Dedifferentiated amniotic fluid mesenchymal stem cell (primary cell): ENCODE measurements around the gene SNX10.

ENCODE experiments used
- DNase-seq: peaks from one replicate; pipeline ENCODE4 v3.0.0-alpha.2; 2016; ENCODE audit errors: extremely low spot score

Gene SNX10

DNA sequence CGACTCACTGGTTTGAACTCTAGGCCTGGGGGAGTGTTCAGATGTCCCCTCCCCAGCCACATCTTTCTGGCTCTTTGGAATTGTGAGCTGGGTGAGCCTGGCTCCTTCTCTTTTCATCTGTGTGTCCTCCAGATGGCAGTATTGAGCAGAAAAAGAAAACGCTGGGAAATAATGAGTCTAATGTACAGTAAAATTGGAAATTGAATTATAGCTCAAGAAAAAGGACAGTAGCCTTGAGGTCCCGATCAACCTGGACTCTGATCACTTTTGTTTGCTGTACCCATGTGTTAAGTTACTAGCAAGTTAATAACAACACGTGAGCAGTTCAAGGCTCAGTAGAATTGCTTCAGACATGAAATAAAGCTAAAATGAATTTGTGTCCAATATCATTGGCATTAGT lies 77.9 kb downstream of the SNX10 start:
- peak; percentile 55 for DNase-seq

DNA sequence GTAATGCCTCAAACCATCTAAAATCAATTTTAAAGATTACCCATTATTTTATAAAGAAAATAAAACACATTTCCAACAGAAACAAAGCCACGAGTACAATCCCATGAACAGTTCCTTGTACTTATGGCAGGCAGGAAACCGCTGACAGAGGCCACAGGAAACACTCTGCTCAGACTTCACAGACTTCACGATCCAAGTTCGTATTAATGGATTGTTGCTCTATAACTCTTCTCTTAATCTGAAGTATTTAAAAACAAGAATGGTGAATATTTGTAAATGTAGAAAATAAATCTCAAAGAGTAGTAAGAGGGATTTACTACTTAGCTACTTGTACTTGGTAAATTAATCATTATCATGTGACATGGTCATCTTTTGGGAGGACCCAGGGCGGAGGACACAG lies 78.3 kb downstream of the SNX10 start:
- no peak for DNase-seq

DNA sequence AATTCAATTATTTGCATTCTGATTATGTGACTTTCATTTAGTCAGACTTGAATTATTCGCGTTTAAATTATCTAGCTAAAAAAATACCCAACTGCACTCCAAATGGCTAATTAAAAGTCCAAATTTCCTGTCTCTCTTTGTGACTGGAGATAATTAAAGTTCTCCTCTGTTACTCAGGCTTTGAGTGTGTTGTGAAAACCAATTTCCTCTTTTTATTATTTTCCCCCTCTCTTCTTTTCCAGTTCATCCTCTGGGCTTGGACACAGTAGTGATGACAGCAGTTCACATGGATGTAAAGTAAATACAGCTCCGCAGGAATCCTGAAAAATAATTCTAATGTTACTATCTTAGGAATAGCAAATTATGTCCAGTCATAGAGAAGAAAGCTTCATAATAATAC lies 80.6 kb downstream of the SNX10 start:
- no peak for DNase-seq

GRCh38 chr7:26372704-26373103 lies 81.0 kb downstream of the SNX10 start:
- no peak for DNase-seq

GRCh38 chr7:26374647-26375373 lies 83.1 kb downstream of the SNX10 start:
- no peak for DNase-seq

- DNase-seq = no peak
Observed at GRCh38 chr7:26375726-26376174, 84.1 kb downstream of the SNX10 start.

GRCh38 chr7:26376175-26376917 lies 84.7 kb downstream of the SNX10 start:
- no peak for DNase-seq

GRCh38 chr7:26378016-26378415 lies 86.4 kb downstream of the SNX10 start:
- no peak for DNase-seq

- DNase-seq = no peak
Observed at GRCh38 chr7:26379711-26380110, 88.0 kb downstream of the SNX10 start.

DNA sequence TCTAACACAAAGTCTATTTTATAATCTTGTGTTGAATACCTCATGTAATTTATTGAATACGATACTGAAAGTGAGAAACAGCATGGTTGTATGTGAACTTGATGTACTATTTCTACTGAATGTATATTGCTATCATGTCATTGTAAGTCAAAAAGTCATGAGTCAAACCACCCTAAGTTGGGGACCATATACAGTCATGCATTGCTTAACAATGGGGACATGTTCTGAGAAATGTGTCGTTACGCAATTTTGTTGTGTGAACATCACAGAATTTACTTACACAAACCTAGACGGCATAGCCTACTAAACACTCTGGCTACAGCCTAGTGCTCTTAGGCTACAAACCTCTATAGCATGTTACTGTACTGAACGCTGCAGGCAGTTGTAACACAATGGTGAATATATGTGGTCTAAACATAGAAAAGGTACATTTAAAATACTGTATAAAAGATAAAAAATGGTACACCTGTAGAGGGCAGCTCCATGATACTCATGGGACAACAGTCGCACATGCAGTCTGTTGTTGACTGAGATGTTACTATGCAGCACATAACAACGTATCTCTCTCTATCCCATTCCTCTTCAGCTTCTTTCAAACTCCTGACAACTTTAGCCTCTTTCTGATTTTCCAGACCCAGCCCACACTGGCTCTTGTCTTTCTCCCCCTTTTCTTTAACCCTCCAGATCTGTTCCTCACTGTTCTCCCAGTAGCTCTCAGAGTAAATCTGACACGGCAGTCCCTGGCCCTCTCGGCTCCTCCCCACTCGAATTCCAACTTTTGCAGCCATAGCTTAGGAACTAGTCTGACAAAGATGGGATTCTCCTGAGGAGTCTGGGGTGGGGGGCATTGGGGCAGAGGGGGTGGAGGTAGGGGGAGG lies 90.1 kb downstream of the SNX10 start:
- DNase-seq = no peak

DNA sequence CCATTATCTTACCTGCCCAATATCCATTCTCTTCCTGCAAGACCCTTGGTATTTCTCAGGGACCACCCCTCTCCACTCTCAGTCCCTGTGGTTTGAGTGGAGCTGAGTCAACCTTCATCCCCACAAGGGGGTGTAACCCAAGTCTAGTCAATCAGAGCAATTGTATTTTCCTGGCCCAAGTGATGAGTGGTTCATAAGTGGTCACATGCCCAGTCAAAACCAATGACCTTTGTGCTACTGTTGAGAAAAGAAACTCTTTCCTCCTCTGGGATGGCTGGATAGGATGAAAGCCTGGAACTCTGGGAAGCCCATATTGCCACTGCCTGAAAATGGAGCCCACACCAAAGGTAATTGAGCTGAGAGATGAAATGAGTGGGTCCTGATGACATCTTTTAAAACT lies 93.6 kb downstream of the SNX10 start:
- DNase-seq = no peak

DNA sequence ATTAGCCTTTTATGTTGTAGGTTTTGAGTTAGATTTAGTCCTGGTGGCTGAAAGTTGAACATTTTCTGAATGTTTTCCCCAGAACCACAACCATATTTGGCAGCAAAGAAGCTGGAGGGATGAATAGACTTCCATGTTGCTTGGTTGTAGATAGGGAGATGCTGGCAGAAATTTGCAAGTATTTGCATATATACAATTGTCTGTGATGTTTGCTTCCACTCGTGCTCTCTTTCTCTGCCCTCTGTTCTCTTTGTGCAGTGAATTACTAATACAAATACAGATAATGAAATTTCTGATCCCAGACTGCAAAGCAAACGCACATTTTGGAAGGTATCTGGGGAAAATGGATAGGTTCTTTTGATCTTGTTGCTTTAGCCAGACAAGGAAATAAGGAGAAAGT lies 96.1 kb downstream of the SNX10 start:
- DNase-seq = no peak

DNA sequence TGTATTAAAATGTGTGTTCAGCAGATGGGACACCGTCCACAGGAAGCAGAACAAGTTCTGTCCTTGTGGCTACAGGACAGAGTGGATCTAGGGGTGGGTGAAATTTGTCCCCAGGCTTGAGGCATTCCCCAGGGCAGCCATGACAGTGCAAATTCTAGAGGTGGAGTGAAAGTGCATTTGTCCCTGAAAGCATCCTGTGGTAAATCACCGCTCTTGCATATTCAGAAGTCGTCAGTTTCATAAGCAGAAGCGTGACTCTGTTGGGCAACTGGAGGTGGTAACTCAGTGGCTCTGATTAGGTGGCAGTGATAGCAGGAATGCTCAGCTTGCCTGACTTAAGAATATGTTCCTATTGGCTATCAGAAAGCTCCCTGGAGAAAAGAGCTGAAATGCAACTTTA lies 96.6 kb downstream of the SNX10 start:
- DNase-seq = no peak

GRCh38 chr7:26390016-26390415 lies 98.4 kb downstream of the SNX10 start:
- DNase-seq = no peak

DNA sequence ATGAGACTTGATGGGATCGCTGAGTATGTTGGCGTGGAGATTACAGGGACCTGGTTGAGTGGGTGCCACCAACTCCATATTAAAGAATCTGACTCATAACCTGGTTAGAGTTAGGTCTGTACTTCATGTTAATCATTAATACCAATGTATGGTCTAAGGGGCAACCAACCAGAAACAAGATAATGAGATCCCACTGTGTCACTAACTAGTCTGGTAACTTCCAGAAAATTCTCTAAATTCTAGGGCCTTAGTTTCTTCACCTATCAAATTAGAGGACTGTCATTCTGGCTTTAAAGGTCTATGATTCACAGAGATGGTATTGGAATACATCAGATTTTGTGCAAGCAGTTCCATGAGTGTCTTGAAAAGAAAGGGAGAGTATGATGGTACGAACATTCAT lies 102.2 kb downstream of the SNX10 start:
- no peak for DNase-seq

DNA sequence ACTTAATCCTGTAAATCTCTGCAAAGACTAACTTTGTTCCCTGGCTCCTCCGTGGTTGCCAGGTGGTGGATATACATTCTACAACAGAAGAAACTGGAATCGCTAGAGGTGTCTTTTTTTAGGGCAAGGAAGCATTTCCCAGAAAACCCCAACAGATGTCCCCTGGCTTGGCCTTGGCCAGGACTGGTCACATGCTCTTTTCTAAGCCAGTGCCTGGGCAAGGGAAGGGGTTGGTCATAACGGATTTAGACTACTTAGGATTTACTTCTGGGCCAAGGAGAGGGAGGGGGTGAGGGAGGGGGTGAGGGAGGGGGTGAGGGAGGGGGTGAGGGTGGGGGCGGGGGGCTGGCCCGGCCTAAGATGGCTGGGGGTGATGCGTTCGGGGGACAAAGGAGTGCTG lies 105.7 kb downstream of the SNX10 start:
- no peak for DNase-seq

DNA sequence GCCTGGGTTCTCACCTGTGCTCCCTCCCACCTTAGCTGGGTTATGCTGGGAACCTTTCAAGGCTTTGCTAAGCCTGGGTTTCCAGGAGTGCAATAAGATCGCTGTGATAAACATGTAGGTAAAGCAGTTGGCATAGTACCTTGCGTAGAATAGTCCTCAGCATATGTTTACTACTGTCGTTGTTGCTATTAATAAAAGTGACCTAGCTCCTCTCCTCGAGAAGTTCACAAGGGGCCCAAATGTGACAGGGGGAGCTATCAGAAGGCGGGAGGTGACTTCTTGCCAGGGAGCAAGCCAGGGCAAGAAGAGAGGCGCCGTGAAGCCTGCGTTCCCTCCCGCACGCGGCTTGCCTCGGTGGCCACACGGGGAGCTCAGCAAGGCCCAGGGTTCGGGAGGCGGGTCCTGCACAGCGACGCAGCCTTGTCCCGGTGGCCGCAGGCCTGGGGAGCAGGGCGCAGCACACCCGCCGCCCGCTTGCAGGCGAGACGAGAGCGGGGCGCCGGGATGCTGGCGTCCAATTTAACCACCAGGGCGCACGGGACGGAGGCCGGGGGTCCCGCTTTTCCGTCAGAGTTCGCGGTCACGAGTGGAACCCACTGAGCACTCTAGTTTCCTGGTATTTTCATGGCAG lies 106.2 kb downstream of the SNX10 start:
- no peak for DNase-seq

GRCh38 chr7:26398427-26398755 lies 106.7 kb downstream of the SNX10 start:
- no peak for DNase-seq

- no peak for DNase-seq
Observed at GRCh38 chr7:26398756-26399509, 107.3 kb downstream of the SNX10 start.

GRCh38 chr7:26399736-26400135 lies 108.1 kb downstream of the SNX10 start:
- DNase-seq = no peak

DNA sequence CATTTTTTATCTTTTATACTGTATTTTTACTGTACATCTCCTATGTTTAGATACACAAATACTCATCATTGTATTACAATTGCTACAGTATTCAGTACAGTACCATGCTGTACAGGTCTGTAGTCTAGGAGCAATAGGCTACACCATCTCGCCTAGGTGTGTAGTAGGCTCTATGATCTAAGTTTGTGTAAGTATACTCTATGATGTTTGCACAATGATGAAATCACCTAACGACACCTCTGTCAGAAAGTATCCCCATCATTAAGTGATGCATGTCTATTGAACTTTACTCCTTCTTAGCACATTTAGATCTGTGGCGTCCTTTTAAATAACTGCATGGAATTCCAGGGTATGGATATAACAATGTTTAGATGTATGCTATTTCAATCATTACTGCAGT lies 112.0 kb downstream of the SNX10 start:
- DNase-seq = no peak
